ENCODE data around the gene YBX3. TPM values are rescaled to one million over a fixed set of nuclear protein-coding genes. Genes with fewer than 3 reads are reported as not detected.

YBX3 gene
- total RNA-seq, 2 donors from 2014 or later, result 612 to 1,061 TPM

DNA sequence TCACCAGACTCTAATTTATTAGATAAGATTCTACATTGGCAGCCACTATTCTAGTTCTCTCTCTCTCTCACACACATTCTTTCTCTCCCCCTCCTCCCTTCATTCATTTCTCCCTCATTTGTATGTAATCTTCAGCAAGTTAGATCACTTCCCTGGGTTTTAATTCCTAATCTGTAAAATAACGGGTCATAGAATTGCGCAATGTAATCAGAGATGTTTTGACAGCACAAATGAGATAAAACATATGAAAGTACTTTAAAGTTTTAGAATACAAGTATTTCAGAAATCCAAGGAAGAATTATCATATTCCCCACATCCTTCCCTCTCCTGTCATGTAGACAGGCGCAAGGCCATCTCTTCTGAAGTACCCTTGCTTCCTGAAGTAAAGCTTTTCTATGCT, 70.9 kb downstream of the YBX3 start:
- no peak for DNase-seq (ENCODE audit: low spot score)
- no peaks in the 10 kb centered on the region for H3K9me3 ChIP-seq
- H3K4me1 ChIP-seq, result no peaks in the 10 kb centered on the region
- no peak overlapping the region for H3K4me3 ChIP-seq
- TF ChIP-seq, protein P1, sequence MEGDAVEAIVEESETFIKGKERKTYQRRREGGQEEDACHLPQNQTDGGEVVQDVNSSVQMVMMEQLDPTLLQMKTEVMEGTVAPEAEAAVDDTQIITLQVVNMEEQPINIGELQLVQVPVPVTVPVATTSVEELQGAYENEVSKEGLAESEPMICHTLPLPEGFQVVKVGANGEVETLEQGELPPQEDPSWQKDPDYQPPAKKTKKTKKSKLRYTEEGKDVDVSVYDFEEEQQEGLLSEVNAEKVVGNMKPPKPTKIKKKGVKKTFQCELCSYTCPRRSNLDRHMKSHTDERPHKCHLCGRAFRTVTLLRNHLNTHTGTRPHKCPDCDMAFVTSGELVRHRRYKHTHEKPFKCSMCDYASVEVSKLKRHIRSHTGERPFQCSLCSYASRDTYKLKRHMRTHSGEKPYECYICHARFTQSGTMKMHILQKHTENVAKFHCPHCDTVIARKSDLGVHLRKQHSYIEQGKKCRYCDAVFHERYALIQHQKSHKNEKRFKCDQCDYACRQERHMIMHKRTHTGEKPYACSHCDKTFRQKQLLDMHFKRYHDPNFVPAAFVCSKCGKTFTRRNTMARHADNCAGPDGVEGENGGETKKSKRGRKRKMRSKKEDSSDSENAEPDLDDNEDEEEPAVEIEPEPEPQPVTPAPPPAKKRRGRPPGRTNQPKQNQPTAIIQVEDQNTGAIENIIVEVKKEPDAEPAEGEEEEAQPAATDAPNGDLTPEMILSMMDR (IDR thresholded peaks at IDR 0.05), result no peak
- H3K27ac ChIP-seq, result no peak overlapping the region
- no peaks in the 10 kb centered on the region for H3K27me3 ChIP-seq
- H3K36me3 ChIP-seq, result no peaks in the 10 kb centered on the region

Other genes starting within 250 kb of the YBX3 start
- gene EIF2S3B, start 217.4 kb downstream of the YBX3 start, total RNA-seq, result not detected
- gene MAGOHB, start 109.7 kb downstream of the YBX3 start, total RNA-seq, result 1 to 10 TPM; 5.5 to 6.2 TPM
- under 1 TPM in 1 of 2 donors, not detected in 1; 0.12 TPM for gene STYK1, start 49.3 kb downstream of the YBX3 start, total RNA-seq
- not detected for gene TAS2R7, start 79.3 kb upstream of the YBX3 start, total RNA-seq
- gene TAS2R8, start 84.0 kb upstream of the YBX3 start, total RNA-seq, result not detected
- gene TAS2R9, start 86.8 kb upstream of the YBX3 start, total RNA-seq, result not detected
- not detected for gene TAS2R10, start 103.0 kb upstream of the YBX3 start, total RNA-seq
- 1 to 10 TPM in 1 of 2 donors, not detected in 1; 1.6 TPM for gene PRR4, start 126.2 kb upstream of the YBX3 start, total RNA-seq
- 10 to 100 TPM in 1 of 2 donors, 1 to 10 TPM in 1; 9.2 to 13.1 TPM for gene PRH1, start 160.9 kb upstream of the YBX3 start, total RNA-seq
- gene TAS2R13, start 186.2 kb upstream of the YBX3 start, total RNA-seq, result under 1 TPM; 0.24 to 0.63 TPM
- gene PRH2, start 205.9 kb upstream of the YBX3 start, total RNA-seq, result not detected
- 1 to 10 TPM in 1 of 2 donors, under 1 TPM in 1; 0.39 to 1.2 TPM for gene TAS2R14, start 215.9 kb upstream of the YBX3 start, total RNA-seq